NCI-H1092 treated with DMSO at 0.1 percent for 48 hours (cell line): ENCODE measurements around the gene SLC25A11.
A peak's percentile ranks its signal among the peaks of the same experiment; 100 is the strongest.

Experiments
- DNase-seq: peaks from one replicate; lab custom pipeline; 2025; lab: John Stamatoyannopoulos, UW

Gene SLC25A11

DNA sequence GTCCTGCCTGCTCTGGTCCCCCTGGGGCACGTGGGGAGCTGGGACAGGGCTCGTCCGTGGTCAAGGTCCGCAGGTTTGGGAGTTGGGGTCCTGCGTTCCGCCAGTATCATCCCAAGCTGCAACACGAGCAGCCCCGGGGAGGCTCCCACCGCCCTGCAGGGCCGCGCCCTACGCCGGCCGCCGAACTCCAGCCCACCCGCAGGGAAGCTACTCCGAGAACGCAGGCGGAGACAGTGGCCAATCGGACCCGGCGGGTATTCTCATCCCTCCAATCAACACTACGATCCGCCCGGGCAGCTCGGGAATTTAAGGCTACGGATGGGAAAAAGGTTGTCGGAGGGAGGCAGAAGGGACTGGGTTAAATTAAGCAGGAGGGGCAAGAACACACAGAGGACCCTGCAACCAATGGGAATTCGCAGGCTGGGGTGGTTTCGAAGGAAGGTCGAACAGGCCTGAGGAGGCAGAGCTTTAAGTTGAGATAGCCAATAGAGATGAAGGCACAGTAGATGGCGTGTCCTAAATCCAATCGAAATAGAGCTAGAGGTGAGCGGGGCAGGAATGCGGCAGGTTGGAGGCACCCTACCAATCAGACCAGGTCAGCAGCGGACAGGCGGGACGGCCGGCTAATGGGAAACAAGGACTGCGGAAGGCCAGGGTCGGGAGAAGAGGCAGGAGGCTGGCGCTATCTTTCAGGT is 27.1 kb upstream of the SLC25A11 start:
- DNase-seq: peak; percentile 99

GRCh38 chr17:4965311-4965986 is 25.6 kb upstream of the SLC25A11 start:
- no peak for DNase-seq

- DNase-seq: no peak
These were observed 20.6 kb upstream of the SLC25A11 start for GRCh38 chr17:4960279-4960922.

- no peak for DNase-seq
These were observed 19.6 kb upstream of the SLC25A11 start for GRCh38 chr17:4959261-4959965.

GRCh38 chr17:4958102-4958501 is 18.3 kb upstream of the SLC25A11 start:
- no peak for DNase-seq

DNA sequence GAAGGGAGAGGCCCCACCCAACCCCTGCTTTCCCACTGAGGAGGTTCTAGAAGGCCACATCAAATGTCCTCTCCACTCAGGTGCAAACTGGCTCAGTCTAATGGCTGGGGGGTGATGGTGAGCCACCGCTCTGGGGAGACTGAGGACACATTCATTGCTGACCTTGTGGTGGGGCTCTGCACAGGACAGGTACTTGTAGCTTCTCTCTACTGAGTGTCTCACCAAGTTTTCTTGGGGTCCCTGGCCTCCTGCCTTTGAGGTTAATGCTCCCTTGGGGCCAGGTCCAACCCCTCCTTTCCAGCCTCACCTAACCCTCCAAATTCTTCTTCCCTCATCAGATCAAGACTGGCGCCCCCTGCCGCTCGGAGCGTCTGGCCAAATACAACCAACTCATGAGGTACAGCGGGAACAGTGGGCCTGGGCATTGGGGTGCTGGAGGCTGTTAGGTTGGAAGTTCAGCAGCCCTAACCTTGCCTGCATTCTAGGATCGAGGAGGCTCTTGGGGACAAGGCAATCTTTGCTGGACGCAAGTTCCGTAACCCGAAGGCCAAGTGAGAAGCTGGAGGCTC is 16.7 kb upstream of the SLC25A11 start:
- DNase-seq: no peak

GRCh38 chr17:4955091-4955490 is 15.2 kb upstream of the SLC25A11 start:
- DNase-seq: no peak

DNA sequence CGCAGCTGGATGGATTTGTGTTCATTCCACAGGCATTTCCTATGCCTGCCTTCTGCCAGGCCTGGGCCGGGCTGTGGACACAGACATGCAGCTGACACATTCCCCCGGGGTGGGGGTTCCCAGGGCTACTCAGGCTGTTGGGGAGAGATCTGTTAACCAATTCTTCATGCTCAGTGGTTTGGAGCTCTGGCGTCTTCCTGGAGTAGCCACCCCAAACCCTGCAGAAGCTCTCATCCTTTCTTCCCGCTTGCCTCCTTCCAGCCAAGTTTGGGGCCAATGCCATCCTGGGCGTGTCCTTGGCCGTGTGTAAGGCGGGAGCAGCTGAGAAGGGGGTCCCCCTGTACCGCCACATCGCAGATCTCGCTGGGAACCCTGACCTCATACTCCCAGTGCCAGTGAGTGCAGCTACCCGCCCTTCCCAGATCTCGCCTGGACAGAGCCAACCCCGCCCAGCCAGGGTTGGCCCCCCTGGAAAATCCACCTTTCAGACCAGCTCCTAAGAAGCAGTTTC is 13.7 kb upstream of the SLC25A11 start:
- DNase-seq: no peak

GRCh38 chr17:4951486-4951885 is 11.6 kb upstream of the SLC25A11 start:
- DNase-seq: no peak

GRCh38 chr17:4950746-4951204 is 10.9 kb upstream of the SLC25A11 start, which contains the start of gene ENO3:
ENO3 (plus strand) TSS chr17:4951119; CDS start chr17:4951830, 711 bp downstream.
- DNase-seq: peak; percentile 54

DNA sequence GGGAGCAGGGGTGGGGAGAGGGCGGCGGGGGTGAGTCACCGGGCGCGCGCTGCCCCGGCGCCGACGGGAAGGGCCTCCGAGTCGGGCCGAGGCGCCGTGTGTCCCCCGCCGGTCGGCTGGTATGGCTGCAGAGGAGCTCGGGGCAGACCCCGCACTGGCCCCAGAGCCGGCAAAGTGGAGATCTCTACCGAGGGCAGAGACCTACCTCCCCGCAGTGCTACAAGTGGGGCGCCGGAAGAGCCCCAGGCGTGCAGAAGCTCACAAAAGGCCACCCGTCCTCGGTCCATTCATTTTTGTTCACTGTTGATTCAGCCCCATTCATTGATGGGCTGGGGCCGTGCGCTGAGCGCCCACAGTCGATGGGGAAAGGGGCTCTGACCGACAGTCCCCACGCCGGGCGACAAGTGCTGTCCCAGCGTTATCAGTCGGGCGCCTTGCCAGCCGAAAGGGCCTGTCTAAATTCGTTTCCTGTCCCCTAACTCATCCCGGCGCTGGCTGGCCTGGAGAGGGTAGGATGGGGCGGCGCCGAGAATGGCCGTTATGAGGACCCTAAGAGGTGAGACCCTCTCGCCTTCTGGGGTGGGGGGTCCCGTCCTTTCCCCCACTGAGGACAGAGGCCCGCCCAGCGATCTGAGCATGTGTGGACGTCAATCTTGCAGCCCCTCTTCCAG is 10.4 kb upstream of the SLC25A11 start:
- peak; percentile 22 for DNase-seq

DNA sequence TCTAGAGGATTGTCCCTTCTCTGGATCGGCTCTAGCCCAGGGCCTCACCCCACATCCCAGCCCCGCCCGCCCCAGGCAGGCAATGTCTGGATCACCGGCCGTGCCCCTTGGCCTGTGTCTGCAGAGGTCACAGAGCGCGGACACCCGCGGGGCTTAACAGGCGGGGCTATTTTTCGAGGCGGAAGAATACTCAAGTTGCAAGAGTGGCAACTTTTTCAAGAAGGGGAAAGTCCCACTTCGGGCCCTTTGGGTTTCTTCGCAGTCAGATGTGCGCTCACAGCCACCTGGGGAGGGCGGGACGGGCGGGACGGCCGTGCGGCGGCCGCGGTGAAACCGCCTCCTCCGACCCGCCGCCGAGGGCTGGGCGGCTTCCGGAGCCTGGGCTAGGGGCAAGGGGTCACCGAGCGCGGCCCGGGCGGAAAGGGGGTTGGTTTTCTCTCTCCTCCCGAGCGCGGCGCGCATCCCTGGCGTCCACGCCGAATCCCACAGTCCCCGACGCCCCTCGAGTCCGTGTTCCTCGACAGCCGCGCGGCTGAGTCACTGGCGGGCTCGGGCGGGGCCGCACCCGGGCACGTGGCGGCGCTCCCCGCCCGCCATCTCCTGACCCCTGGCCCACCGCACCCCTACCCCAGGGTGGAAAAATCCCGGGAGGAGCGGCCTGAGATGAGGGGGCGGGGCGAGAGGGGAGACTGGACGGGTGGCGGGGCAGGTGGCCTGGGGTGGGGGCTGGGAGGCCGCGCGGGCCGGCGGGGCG is 9.7 kb upstream of the SLC25A11 start:
- peak; percentile 28 for DNase-seq

DNA sequence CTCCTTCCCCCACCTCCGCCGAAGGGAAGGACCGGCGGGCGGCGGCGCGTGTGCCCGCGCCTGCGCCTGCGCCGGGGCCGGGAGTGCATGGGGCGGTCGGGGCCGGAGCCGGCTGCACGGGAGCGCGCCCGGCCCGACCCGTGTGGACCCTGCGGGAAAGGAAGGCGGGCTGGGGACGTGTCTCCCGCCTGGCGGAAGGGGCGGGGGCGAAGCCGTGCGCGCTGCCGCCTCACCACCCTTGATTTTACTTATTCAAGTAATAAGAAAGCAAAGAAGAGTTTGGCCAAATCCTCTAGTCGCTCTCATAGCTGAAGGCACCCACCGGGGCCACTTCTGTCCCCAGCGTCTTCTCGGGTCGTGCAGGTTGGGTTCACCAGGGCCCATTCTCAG is 9.1 kb upstream of the SLC25A11 start:
- peak; percentile 68 for DNase-seq

DNA sequence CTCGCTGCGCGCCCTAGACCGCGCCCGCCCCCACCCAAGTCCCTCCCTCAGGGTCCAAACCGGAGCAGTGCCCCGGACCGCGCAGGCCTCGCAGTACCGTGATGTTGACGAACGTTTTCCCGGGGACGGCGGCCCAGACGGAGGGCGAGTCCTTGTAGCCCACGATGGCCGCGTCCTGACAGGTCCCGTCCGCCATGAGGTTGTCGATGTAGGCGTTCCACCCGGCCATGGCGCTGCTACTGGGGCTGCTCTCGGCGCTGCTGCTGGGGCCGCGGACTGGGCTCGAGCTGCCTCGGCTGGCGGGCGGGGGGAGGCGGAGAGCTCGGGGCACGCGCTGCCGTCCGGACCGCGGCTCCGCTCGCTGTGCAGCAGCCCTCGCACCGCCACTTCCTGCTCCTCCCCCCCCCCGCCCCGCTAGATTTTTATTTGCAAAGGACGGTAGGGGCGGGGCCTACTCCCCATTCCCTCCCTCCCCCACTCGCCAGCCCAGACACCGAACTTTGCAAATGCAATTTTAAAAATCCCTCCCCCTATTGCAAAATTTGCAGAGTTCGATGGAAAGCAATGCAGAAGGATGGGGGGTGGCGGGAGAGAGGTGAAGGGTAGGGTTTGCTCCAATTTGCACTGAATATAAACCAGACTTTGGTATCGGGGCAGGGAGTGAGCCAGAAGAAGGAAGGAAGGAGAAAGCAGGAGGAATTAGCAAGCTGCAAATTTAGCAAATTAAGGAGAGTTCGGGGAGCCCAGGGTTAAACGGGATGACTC is 8.5 kb upstream of the SLC25A11 start, which contains the start of gene PFN1:
PFN1 (minus strand) TSS at position 365 of the 765 bp plus-strand sequence; CDS start at position 229, 136 bp downstream.
- DNase-seq: peak; percentile 68

GRCh38 chr17:4947411-4948165 is 7.7 kb upstream of the SLC25A11 start:
- peak; percentile 12 for DNase-seq

GRCh38 chr17:4947010-4947410 is 7.2 kb upstream of the SLC25A11 start:
- no peak for DNase-seq

DNA sequence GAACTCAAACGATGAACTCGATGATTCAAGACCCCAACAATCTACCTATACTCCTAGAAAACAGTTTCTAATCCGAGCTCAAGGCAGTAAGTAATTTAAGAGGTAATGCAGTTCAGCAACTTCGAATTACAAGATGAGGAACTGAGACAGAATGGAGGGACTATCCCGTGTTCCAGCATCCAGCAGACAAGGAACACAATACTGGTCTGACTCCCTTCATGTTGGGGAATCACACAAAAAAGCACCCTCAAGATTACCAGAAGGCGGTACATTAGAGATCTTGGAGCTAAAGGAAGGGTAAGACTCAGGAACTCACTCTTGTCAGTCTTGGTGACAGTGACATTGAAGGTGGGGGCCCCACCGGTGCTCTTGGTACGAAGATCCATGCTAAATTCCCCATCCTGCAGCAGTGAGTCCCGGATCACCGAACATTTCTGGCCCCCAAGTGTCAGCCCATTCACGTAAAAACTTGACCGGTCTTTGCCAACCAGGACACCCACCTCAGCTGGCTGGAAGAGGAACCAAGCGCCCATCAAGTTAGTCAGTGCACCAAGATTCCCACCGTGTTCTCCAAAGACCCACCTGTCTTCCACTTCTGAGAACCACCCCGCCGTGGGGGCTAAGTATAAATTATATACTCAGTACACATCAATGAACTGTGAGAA is 6.6 kb upstream of the SLC25A11 start:
- DNase-seq: no peak

GRCh38 chr17:4945944-4946280 is 6.1 kb upstream of the SLC25A11 start:
- no peak for DNase-seq
